WTC11 (cell line): ENCODE measurements around the gene CALY. TPM values are rescaled to one million over a fixed set of nuclear protein-coding genes. Genes with fewer than 3 reads are reported as not detected.

ENCODE experiments used
- ATAC-seq: fragments of 200-7000 bp; cut with Tn5 transposase; 2 replicates; pipeline ENCODE4 v1.10.0; 2021; ENCODE audit warnings: mild to moderate bottlenecking, moderate library complexity
- CTCF ChIA-PET: fragments of 300-600 bp; sonication (Branson Sonifier 250); formaldehyde crosslinking; loops from one replicate; lab custom pipeline; 2021; ENCODE audit warnings: antibody characterized with exemption; lab: Charles Lee
- POLR2A ChIA-PET: fragments of 350-600 bp; sonication (Branson Sonifier 250); formaldehyde crosslinking; loops from one replicate; lab custom pipeline; 2021; ENCODE audit warnings: antibody characterized with exemption; lab: Charles Lee
- DNase-seq: peaks from one replicate; pipeline ENCODE4 v3.0.0; 2021; ENCODE audit warnings: low spot score
- H3K27ac Mint-ChIP-seq: 2 replicates; pipeline ENCODE4 v1.8.0; 2021; ENCODE audit warnings: mixed read lengths
- H3K27me3 Mint-ChIP-seq: 2 replicates; pipeline ENCODE4 v1.8.0; 2021; ENCODE audit warnings: low read depth, mild to moderate bottlenecking, moderate library complexity, mixed read lengths
- H3K36me3 Mint-ChIP-seq: 2 replicates; pipeline ENCODE4 v1.8.0; 2021; ENCODE audit warnings: mixed read lengths
- H3K4me1 Mint-ChIP-seq: 2 replicates; pipeline ENCODE4 v1.8.0; 2022; ENCODE audit warnings: mixed read lengths
- H3K4me3 Mint-ChIP-seq: 2 replicates; pipeline ENCODE4 v1.8.0; 2021; ENCODE audit warnings: mild to moderate bottlenecking, moderate library complexity, mixed read lengths
- H3K9me3 Mint-ChIP-seq: 2 replicates; pipeline ENCODE4 v1.8.0; 2021; ENCODE audit warnings: mixed read lengths
- ESRRA ChIP-seq: sonication (generic); formaldehyde crosslinking; IDR thresholded peaks from 2 replicates; pipeline ENCODE4 v1.8.1; 2022; ENCODE audit warnings: mild to moderate bottlenecking, missing genetic modification reagents, borderline replicate concordance
- ETV6 ChIP-seq: sonication (generic); formaldehyde crosslinking; IDR thresholded peaks from 2 replicates; pipeline ENCODE4 v1.8.1; 2022; ENCODE audit warnings: mild to moderate bottlenecking, missing genetic modification reagents
- MXD4 ChIP-seq: fragments of 250-450 bp; sonication (Bioruptor Pico); IDR thresholded peaks from 2 replicates; pipeline ENCODE4 v1.8.0; 2021; ENCODE audit warnings: mild to moderate bottlenecking, moderate library complexity, borderline replicate concordance
- NFE2L1 ChIP-seq: sonication (generic); formaldehyde crosslinking; IDR thresholded peaks from 2 replicates; pipeline ENCODE4 v1.8.1; 2023; ENCODE audit warnings: missing genetic modification reagents
- OVOL2 ChIP-seq: fragments of 250-450 bp; sonication (Bioruptor Pico); IDR thresholded peaks from 2 replicates; pipeline ENCODE4 v1.9.0; 2021; ENCODE audit warnings: mild to moderate bottlenecking, borderline replicate concordance
- PRDM15 ChIP-seq: sonication (generic); formaldehyde crosslinking; IDR thresholded peaks from 2 replicates; pipeline ENCODE4 v1.8.0; 2022; ENCODE audit warnings: missing genetic modification reagents
- RELA ChIP-seq: sonication (generic); formaldehyde crosslinking; IDR thresholded peaks from 2 replicates; pipeline ENCODE4 v1.8.1; 2022; ENCODE audit warnings: missing genetic modification reagents, mild to moderate bottlenecking, borderline replicate concordance
- SMAD4 ChIP-seq: sonication (generic); formaldehyde crosslinking; IDR thresholded peaks from 2 replicates; pipeline ENCODE4 v1.8.0; 2022; ENCODE audit warnings: mild to moderate bottlenecking, missing genetic modification reagents
- USF1 ChIP-seq: sonication (generic); formaldehyde crosslinking; IDR thresholded peaks from 2 replicates; pipeline ENCODE4 v1.8.0; 2022; ENCODE audit warnings: mild to moderate bottlenecking, missing genetic modification reagents
- ZBTB43 ChIP-seq: sonication (generic); formaldehyde crosslinking; IDR thresholded peaks from 2 replicates; pipeline ENCODE4 v1.8.1; 2023; ENCODE audit warnings: mild to moderate bottlenecking, missing genetic modification reagents
- ZNF219 ChIP-seq: sonication (generic); formaldehyde crosslinking; IDR thresholded peaks from 2 replicates; pipeline ENCODE4 v1.8.0; 2023; ENCODE audit warnings: missing genetic modification reagents, mild to moderate bottlenecking, borderline replicate concordance
- ZNF396 ChIP-seq: fragments of 250-450 bp; sonication (Bioruptor Pico); IDR thresholded peaks from 2 replicates; pipeline ENCODE4 v1.8.0; 2021; ENCODE audit warnings: mild to moderate bottlenecking, moderate library complexity, borderline replicate concordance
- total RNA-seq: library from RNA; stranded (reverse); gene quantifications from 3 replicates; pipeline ENCODE4 v1.2.3, GENCODE V29; 2021
- TF ChIP-seq, protein P1 (sequence below): sonication (generic); formaldehyde crosslinking; IDR thresholded peaks from 2 replicates; pipeline ENCODE4 v1.8.0; 2023; ENCODE audit warnings: missing genetic modification reagents
- TF ChIP-seq, protein P2 (sequence below): sonication (generic); formaldehyde crosslinking; IDR thresholded peaks from 2 replicates; pipeline ENCODE4 v1.8.0; 2023; ENCODE audit warnings: mild to moderate bottlenecking, missing genetic modification reagents
- TF ChIP-seq, protein P3 (sequence below): sonication (generic); formaldehyde crosslinking; IDR thresholded peaks from 2 replicates; pipeline ENCODE4 v1.8.0; 2022; ENCODE audit warnings: mild to moderate bottlenecking, missing genetic modification reagents

Gene CALY
- total RNA-seq, 1 experiment from 2014 or later: 0.63 TPM

DNA sequence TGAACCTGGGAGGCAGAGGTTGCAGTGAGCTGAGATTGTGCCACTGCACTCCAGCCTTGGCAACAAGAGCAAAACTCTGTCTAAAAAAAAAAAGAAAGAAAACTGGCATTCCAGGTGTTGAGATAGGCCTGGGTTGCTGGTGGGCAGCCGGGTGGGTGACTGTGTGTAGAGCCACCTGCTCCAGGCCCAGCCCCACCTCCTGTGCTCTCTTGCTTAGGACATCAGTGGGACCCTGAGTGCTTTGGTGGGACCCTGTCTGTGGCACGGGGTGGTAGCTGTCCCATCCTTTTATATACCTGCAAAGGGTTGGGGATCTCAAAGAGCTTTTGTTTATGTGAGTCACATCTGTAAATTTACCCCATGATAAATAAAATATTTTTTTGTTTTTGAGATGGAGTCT, 48.5 kb upstream of the CALY start (continued):
- TF ChIP-seq ZNF219 (CRISPR knock-in tag): no peak
- TF ChIP-seq RELA: no peak
- TF ChIP-seq ZNF396 (CRISPR knock-in tag): no peak
- TF ChIP-seq, protein P1, sequence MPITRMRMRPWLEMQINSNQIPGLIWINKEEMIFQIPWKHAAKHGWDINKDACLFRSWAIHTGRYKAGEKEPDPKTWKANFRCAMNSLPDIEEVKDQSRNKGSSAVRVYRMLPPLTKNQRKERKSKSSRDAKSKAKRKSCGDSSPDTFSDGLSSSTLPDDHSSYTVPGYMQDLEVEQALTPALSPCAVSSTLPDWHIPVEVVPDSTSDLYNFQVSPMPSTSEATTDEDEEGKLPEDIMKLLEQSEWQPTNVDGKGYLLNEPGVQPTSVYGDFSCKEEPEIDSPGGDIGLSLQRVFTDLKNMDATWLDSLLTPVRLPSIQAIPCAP: no peak

DNA sequence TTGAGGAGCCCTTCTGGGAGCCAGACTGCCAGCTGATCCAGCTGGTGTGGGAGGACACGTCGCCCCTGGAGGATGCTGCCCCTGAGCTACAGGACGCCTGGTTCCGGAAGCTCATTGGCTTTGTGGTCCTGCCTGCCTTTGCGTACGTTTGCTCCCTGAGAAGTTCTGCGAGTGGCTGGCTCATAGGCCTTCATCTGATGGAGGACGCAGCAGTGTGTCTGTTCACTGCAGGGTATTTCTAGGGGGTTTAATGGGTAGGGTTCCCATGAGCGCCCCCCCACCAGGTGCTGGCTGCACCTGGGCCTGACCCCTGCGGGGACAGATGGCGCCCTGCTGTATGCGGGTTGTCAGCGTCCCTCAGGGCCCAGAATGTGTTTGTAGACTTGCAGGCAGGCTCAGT, 47.4 kb upstream of the CALY start:
- no peaks in the 10 kb centered on the region for H3K36me3 Mint-ChIP-seq
- DNase-seq (no peak), ATAC-seq (no peak)
- POLR2A ChIA-PET: no interaction called here
- H3K9me3 Mint-ChIP-seq: no peaks in the 10 kb centered on the region
- no peaks in the 10 kb centered on the region for H3K4me1 Mint-ChIP-seq
- CTCF ChIA-PET: no interaction called here
- H3K27ac Mint-ChIP-seq: no peak overlapping the region
- H3K27me3 Mint-ChIP-seq: peaks cover 20% of the 10 kb centered on the region
- H3K4me3 Mint-ChIP-seq: no peak overlapping the region
- TF ChIP-seq ETV6 (CRISPR knock-in tag) (no peak), OVOL2 (CRISPR knock-in tag) (no peak)

DNA sequence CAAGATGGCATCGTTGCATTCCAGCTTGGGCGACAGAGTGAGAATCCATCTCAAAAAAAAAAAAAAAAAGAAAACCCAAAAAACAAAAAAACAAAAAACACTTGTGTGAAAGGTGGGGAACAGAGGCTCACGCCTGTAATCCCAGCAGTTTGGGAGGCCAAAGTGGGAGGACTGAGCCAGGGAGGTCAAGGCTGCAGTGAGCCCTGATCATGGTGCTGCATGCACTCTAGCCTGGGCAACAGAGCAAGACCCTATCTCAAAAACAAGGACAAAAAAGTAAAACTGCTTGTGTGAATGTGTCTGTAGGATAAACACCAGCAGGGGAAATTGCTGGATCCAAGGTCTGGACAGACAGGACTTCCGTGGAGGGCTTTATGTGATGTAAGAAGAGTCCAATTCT, 46.9 kb upstream of the CALY start:
- Mint-ChIP-seq H3K27me3 (peaks cover 22% of the 10 kb centered on the region), H3K36me3 (no peaks in the 10 kb centered on the region), H3K4me1 (no peaks in the 10 kb centered on the region), H3K9me3 (no peaks in the 10 kb centered on the region), H3K4me3 (no peak overlapping the region), H3K27ac (no peak overlapping the region)
- TF ChIP-seq, protein P2, sequence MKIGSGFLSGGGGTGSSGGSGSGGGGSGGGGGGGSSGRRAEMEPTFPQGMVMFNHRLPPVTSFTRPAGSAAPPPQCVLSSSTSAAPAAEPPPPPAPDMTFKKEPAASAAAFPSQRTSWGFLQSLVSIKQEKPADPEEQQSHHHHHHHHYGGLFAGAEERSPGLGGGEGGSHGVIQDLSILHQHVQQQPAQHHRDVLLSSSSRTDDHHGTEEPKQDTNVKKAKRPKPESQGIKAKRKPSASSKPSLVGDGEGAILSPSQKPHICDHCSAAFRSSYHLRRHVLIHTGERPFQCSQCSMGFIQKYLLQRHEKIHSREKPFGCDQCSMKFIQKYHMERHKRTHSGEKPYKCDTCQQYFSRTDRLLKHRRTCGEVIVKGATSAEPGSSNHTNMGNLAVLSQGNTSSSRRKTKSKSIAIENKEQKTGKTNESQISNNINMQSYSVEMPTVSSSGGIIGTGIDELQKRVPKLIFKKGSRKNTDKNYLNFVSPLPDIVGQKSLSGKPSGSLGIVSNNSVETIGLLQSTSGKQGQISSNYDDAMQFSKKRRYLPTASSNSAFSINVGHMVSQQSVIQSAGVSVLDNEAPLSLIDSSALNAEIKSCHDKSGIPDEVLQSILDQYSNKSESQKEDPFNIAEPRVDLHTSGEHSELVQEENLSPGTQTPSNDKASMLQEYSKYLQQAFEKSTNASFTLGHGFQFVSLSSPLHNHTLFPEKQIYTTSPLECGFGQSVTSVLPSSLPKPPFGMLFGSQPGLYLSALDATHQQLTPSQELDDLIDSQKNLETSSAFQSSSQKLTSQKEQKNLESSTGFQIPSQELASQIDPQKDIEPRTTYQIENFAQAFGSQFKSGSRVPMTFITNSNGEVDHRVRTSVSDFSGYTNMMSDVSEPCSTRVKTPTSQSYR (CRISPR knock-in tag): no peak
- TF ChIP-seq USF1 (CRISPR knock-in tag): no peak
- no peak for TF ChIP-seq SMAD4 (CRISPR knock-in tag)
- TF ChIP-seq ETV6 (CRISPR knock-in tag): no peak
- no peak for TF ChIP-seq MXD4 (CRISPR knock-in tag)
- TF ChIP-seq ESRRA (CRISPR knock-in tag): no peak
- no peak for TF ChIP-seq ZBTB43 (CRISPR knock-in tag)
- TF ChIP-seq PRDM15 (CRISPR knock-in tag): no peak
- TF ChIP-seq NFE2L1 (CRISPR knock-in tag): no peak
- TF ChIP-seq, protein P3, sequence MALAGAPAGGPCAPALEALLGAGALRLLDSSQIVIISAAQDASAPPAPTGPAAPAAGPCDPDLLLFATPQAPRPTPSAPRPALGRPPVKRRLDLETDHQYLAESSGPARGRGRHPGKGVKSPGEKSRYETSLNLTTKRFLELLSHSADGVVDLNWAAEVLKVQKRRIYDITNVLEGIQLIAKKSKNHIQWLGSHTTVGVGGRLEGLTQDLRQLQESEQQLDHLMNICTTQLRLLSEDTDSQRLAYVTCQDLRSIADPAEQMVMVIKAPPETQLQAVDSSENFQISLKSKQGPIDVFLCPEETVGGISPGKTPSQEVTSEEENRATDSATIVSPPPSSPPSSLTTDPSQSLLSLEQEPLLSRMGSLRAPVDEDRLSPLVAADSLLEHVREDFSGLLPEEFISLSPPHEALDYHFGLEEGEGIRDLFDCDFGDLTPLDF (CRISPR knock-in tag): no peak
- no peak for TF ChIP-seq ZNF219 (CRISPR knock-in tag)
- CTCF ChIA-PET: no interaction called here
- ATAC-seq (no peak), DNase-seq (no peak)
- POLR2A ChIA-PET: no interaction called here
